NCI-H128 (cell line): ENCODE results near the gene KDM8.
"Not testable (repeated sequence)": the region's sequence is repeated elsewhere in the genome, so short reads cannot be mapped to it uniquely, and the experiment has no call there.

Experiments
- DNase-seq: peaks from one replicate; lab custom pipeline; 2025; ENCODE audit not compliant: unreplicated experiment; lab: John Stamatoyannopoulos, UW

The KDM8 gene

GRCh38 chr16:27241658-27242057 is 38.3 kb downstream of the KDM8 start:
- DNase-seq = no peak

GRCh38 chr16:27242398-27242797 is 39.1 kb downstream of the KDM8 start:
- DNase-seq = no peak

- no peak for DNase-seq
These were observed 39.7 kb downstream of the KDM8 start for GRCh38 chr16:27242868-27243590.

GRCh38 chr16:27243725-27244362 is 40.5 kb downstream of the KDM8 start:
- no peak for DNase-seq

- DNase-seq = no peak
These were observed 41.0 kb downstream of the KDM8 start for GRCh38 chr16:27244363-27244755.

GRCh38 chr16:27245276-27246172 is 42.2 kb downstream of the KDM8 start:
- no peak for DNase-seq

GRCh38 chr16:27246439-27246838 is 43.1 kb downstream of the KDM8 start:
- no peak for DNase-seq

- not testable (repeated sequence) for DNase-seq
These were observed 43.8 kb downstream of the KDM8 start for GRCh38 chr16:27247076-27247475.

- no peak for DNase-seq
These were observed 44.7 kb downstream of the KDM8 start for GRCh38 chr16:27248036-27248435.

GRCh38 chr16:27248886-27249285 is 45.6 kb downstream of the KDM8 start:
- not testable (repeated sequence) for DNase-seq

- DNase-seq = no peak
These were observed 48.3 kb downstream of the KDM8 start for GRCh38 chr16:27251541-27252205.

- DNase-seq = no peak
These were observed 48.9 kb downstream of the KDM8 start for GRCh38 chr16:27252206-27252585.

- no peak for DNase-seq
These were observed 50.2 kb downstream of the KDM8 start for GRCh38 chr16:27253526-27253930.

- no peak for DNase-seq
These were observed 51.0 kb downstream of the KDM8 start for GRCh38 chr16:27254262-27254811.

- DNase-seq = no peak
These were observed 53.5 kb downstream of the KDM8 start for GRCh38 chr16:27256861-27257260.

- DNase-seq = no peak
These were observed 53.9 kb downstream of the KDM8 start for GRCh38 chr16:27257271-27257670.

GRCh38 chr16:27258241-27258734 is 55.0 kb downstream of the KDM8 start:
- no peak for DNase-seq

GRCh38 chr16:27259710-27260109 is 56.4 kb downstream of the KDM8 start:
- DNase-seq = no peak

- not testable (repeated sequence) for DNase-seq
These were observed 59.6 kb downstream of the KDM8 start for GRCh38 chr16:27262904-27263423.

- DNase-seq = no peak
These were observed 60.8 kb downstream of the KDM8 start for GRCh38 chr16:27264151-27264550.
